Suprapubic skin (tissue), 4 donors: Measurements from ENCODE around the gene RNF26. TPM values are rescaled to one million over a fixed set of nuclear protein-coding genes. Genes with fewer than 3 reads are reported as not detected.

ENCODE experiments used
- DNase-seq, 2 donors: peaks; one replicate each; pipeline ENCODE4 v3.0.0-alpha.2; 2019; ENCODE audit warnings: low spot score in 2 of 2
- H3K27ac ChIP-seq: fragments of 200-600 bp; sonication (generic); one replicate; pipeline ENCODE4 v1.5.1; 2019
- H3K27me3 ChIP-seq: fragments of 200-600 bp; sonication (generic); one replicate; pipeline ENCODE4 v1.5.1; 2019
- H3K36me3 ChIP-seq: fragments of 200-600 bp; sonication (generic); one replicate; pipeline ENCODE4 v1.5.1; 2019
- H3K4me1 ChIP-seq: fragments of 200-600 bp; sonication (generic); one replicate; pipeline ENCODE4 v1.5.1; 2019
- H3K4me3 ChIP-seq: fragments of 200-600 bp; sonication (generic); one replicate; pipeline ENCODE4 v1.5.1; 2019; ENCODE audit warnings: mild to moderate bottlenecking
- H3K9me3 ChIP-seq: fragments of 200-600 bp; sonication (generic); one replicate; pipeline ENCODE4 v1.5.1; 2019
- CTCF ChIP-seq, 2 donors: fragments of 200-600 bp in 1 of 2; fragments of 450-650 bp in 1 of 2; sonication (generic) in 1 of 2; IDR thresholded peaks; one replicate each; pipeline ENCODE4 v1.5.1; 2016 to 2019; ENCODE audit warnings: antibody characterized with exemption in 2 of 2, mild to moderate bottlenecking in 1 of 2, moderate library complexity in 1 of 2
- EP300 ChIP-seq: sonication (generic); formaldehyde crosslinking; IDR thresholded peaks from one replicate; pipeline ENCODE4 v1.6.1; 2017; ENCODE audit warnings: antibody characterized with exemption
- POLR2A ChIP-seq, 2 donors: fragments of 450-650 bp; IDR thresholded peaks; one replicate each; pipeline ENCODE4 v1.6.1; 2017; ENCODE audit warnings: antibody characterized with exemption in 2 of 2, mild to moderate bottlenecking in 2 of 2, moderate library complexity in 2 of 2
- POLR2AphosphoS5 ChIP-seq, 3 donors: sonication (generic); formaldehyde crosslinking; IDR thresholded peaks; one replicate each; pipeline ENCODE4 v1.6.1; 2017; ENCODE audit warnings: antibody characterized with exemption in 3 of 3
- WGBS: methylation state at CpG from one replicate; pipeline ENCODE4 v1.1.5; 2018; 5-methylcytosine and 5-hydroxymethylcytosine counted together
- total RNA-seq, 4 donors: library from RNA; depleted of rRNA; stranded (reverse); fragments of >200 nt; gene quantifications; one replicate each; pipeline ENCODE4 v1.1.0, GENCODE V29; 2016

Gene RNF26
- total RNA-seq, 4 donors from 2014 or later: 13.3 to 21.4 (median 15.4) TPM

GRCh38 chr11:119332111-119332765 lies 2.1 kb upstream of the RNF26 start:
- no peak for TF ChIP-seq EP300
- TF ChIP-seq POLR2A (IDR thresholded peaks at IDR 0.05): no peak
- TF ChIP-seq CTCF (IDR thresholded peaks at IDR 0.05): no peak
- no peak for TF ChIP-seq POLR2AphosphoS5 (IDR thresholded peaks at IDR 0.05)
- Histone ChIP-seq H3K27me3 (no peaks in the 10 kb centered on the region), H3K36me3 (peaks cover 8% of the 10 kb centered on the region), H3K27ac (no peak overlapping the region), H3K4me3 (no peak overlapping the region), H3K4me1 (peaks cover 15% of the 10 kb centered on the region), H3K9me3 (no peaks in the 10 kb centered on the region)
- 87% methylated on average over 4 of the region's 4 CpGs for WGBS
- no peak for DNase-seq

- peak in 1 of 2 donors; percentile 70 for DNase-seq
- Histone ChIP-seq H3K4me1 (peaks cover 40% of the 10 kb centered on the region), H3K27me3 (peaks cover 9% of the 10 kb centered on the region), H3K27ac (no peak overlapping the region), H3K36me3 (peaks cover 8% of the 10 kb centered on the region), H3K9me3 (no peaks in the 10 kb centered on the region), H3K4me3 (peak overlapping the region; percentile 97)
- WGBS: 66% methylated on average over 14 of the region's 15 CpGs
- TF ChIP-seq POLR2AphosphoS5 (IDR thresholded peaks at IDR 0.05): no peak
- no peak for TF ChIP-seq EP300
- no peak for TF ChIP-seq POLR2A (IDR thresholded peaks at IDR 0.05)
- no peak for TF ChIP-seq CTCF (IDR thresholded peaks at IDR 0.05)
These were observed 846 bp downstream of the RNF26 start for GRCh38 chr11:119335091-119335654.

- Histone ChIP-seq H3K27me3 (peaks cover 14% of the 10 kb centered on the region), H3K4me3 (peak overlapping the region; percentile 97), H3K9me3 (no peaks in the 10 kb centered on the region), H3K4me1 (peaks cover 47% of the 10 kb centered on the region), H3K27ac (no peak overlapping the region), H3K36me3 (peaks cover 8% of the 10 kb centered on the region)
- peak in 1 of 2 donors; percentile 65 for DNase-seq
- TF ChIP-seq CTCF (IDR thresholded peaks at IDR 0.05) (no peak), POLR2A (IDR thresholded peaks at IDR 0.05) (no peak), EP300 (no peak), POLR2AphosphoS5 (IDR thresholded peaks at IDR 0.05) (no peak)
- WGBS: 85% methylated on average over 21 of the region's 30 CpGs
These were observed 1.6 kb downstream of the RNF26 start for GRCh38 chr11:119335655-119336543.

GRCh38 chr11:119336744-119337469 lies 2.6 kb downstream of the RNF26 start:
- DNase-seq: no peak
- H3K9me3 ChIP-seq: no peaks in the 10 kb centered on the region
- WGBS: 71% methylated on average over 3 of the region's 9 CpGs

More at GRCh38 chr11:119336744-119337469, 2.6 kb downstream of the RNF26 start:
- Histone ChIP-seq H3K36me3 (peaks cover 8% of the 10 kb centered on the region), H3K27me3 (peaks cover 14% of the 10 kb centered on the region), H3K4me1 (peaks cover 57% of the 10 kb centered on the region), H3K4me3 (no peak overlapping the region), H3K27ac (no peak overlapping the region)
- TF ChIP-seq POLR2A (IDR thresholded peaks at IDR 0.05) (no peak), POLR2AphosphoS5 (IDR thresholded peaks at IDR 0.05) (no peak), EP300 (no peak), CTCF (IDR thresholded peaks at IDR 0.05) (no peak)
